ENCODE data around the gene FPGT. TPM values are rescaled to one million over a fixed set of nuclear protein-coding genes. Genes with fewer than 3 reads are reported as not detected.

The FPGT gene
- total RNA-seq, 6 experiments from 2014 or later = 6.9 to 12.5 (median 9.0) TPM

DNA sequence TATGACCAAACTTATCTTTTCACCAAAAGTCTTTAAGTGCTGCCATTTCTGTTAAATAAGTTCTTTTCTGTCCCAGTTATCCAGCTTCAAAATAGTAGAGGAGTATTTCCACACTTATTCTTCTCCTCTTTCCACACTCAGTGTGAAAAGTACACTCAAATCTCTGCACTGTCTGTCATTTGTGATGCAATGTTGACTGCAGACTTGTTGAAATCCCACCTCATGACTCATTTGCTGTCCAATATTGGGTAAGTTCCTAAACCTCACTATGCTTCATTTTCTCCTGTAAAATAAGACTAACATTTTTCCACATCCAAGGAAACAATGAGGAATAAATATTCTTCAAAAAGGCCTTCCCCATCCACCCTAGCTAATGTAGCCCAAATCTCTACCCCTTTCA is 17.6 kb upstream of the FPGT start:
- no peaks in the 10 kb centered on the region for H3K4me1 ChIP-seq
- intact Hi-C loops (cut with DNase I) = no loop called here
- no peak overlapping the region for H3K27ac ChIP-seq
- H3K4me3 ChIP-seq = no peak overlapping the region
- no peak for TF ChIP-seq POLR2A (IDR thresholded peaks at IDR 0.05)
- TF ChIP-seq, protein P1, sequence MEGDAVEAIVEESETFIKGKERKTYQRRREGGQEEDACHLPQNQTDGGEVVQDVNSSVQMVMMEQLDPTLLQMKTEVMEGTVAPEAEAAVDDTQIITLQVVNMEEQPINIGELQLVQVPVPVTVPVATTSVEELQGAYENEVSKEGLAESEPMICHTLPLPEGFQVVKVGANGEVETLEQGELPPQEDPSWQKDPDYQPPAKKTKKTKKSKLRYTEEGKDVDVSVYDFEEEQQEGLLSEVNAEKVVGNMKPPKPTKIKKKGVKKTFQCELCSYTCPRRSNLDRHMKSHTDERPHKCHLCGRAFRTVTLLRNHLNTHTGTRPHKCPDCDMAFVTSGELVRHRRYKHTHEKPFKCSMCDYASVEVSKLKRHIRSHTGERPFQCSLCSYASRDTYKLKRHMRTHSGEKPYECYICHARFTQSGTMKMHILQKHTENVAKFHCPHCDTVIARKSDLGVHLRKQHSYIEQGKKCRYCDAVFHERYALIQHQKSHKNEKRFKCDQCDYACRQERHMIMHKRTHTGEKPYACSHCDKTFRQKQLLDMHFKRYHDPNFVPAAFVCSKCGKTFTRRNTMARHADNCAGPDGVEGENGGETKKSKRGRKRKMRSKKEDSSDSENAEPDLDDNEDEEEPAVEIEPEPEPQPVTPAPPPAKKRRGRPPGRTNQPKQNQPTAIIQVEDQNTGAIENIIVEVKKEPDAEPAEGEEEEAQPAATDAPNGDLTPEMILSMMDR (IDR thresholded peaks at IDR 0.05) = no peak
- H3K9me3 ChIP-seq = no peaks in the 10 kb centered on the region
- H3K27me3 ChIP-seq = no peaks in the 10 kb centered on the region
- H3K36me3 ChIP-seq = no peaks in the 10 kb centered on the region
- DNase-seq (no peak), ATAC-seq (peak; percentile 31 to 71 (median 62))

GRCh38 chr1:74193908-74194307 is 4.1 kb upstream of the FPGT start:
- Histone ChIP-seq H3K36me3 (no peaks in the 10 kb centered on the region), H3K27me3 (no peaks in the 10 kb centered on the region), H3K27ac (no peak overlapping the region), H3K4me3 (no peak overlapping the region), H3K4me1 (peaks cover 0 to 4% (median 0%) of the 10 kb centered on the region in 4 donors), H3K9me3 (no peaks in the 10 kb centered on the region)
- intact Hi-C loops (cut with DNase I) = no loop called here
- 77% methylated on average over 2 of the region's 2 CpGs for WGBS (ENCODE audit: insufficient coverage, low coverage, low lambda C conversion rate, missing lambda C conversion rate)
- ATAC-seq (no peak), DNase-seq (no peak)
- TF ChIP-seq, protein P1 (IDR thresholded peaks at IDR 0.05) = no peak
- no peak for TF ChIP-seq POLR2A (IDR thresholded peaks at IDR 0.05)

GRCh38 chr1:74195339-74195738 is 2.7 kb upstream of the FPGT start:
- ATAC-seq (no peak), DNase-seq (no peak)
- Histone ChIP-seq H3K4me1 (peaks cover 0 to 10% (median 0%) of the 10 kb centered on the region in 4 donors), H3K4me3 (no peak overlapping the region), H3K27ac (no peak overlapping the region), H3K36me3 (no peaks in the 10 kb centered on the region), H3K9me3 (no peaks in the 10 kb centered on the region), H3K27me3 (no peaks in the 10 kb centered on the region)
- TF ChIP-seq, protein P1 (IDR thresholded peaks at IDR 0.05) = no peak
- no peak for TF ChIP-seq POLR2A (IDR thresholded peaks at IDR 0.05)
- intact Hi-C loops (cut with DNase I) = no loop called here

GRCh38 chr1:74197255-74197654 is 787 bp upstream of the FPGT start:
- Histone ChIP-seq H3K4me1 (peaks cover 0 to 10% (median 0%) of the 10 kb centered on the region in 4 donors), H3K9me3 (no peaks in the 10 kb centered on the region), H3K4me3 (peak overlapping the region in 2 of 3 donors; percentile 52 to 76), H3K27me3 (no peaks in the 10 kb centered on the region), H3K27ac (no peak overlapping the region), H3K36me3 (peaks cover 0 to 6% (median 0%) of the 10 kb centered on the region in 4 donors)
- ATAC-seq (no peak), DNase-seq (no peak)
- intact Hi-C loops (cut with DNase I) = no loop called here
- 81% methylated on average over 5 of the region's 5 CpGs for WGBS (ENCODE audit: insufficient coverage, low coverage, low lambda C conversion rate, missing lambda C conversion rate)
- TF ChIP-seq, protein P1 (IDR thresholded peaks at IDR 0.05) = no peak
- TF ChIP-seq POLR2A (IDR thresholded peaks at IDR 0.05) = no peak

DNA sequence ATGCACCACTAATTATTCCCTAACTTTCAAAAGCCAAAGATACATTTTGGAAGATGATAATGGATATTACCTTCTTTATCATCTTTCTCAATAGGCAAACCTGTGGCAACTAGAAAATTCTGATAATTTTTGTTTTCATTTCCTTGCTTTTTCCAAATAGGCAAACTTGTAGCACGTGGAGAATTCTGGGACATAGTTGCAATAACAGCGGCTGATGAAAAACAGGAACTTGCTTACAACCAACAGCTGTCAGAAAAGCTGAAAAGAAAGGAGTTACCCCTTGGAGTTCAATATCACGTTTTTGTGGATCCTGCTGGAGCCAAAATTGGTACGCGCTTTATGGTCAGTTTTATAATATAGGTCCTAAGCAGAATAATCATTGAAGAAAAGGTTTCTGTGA is 1.5 kb downstream of the FPGT start:
- WGBS (ENCODE audit: insufficient coverage, low coverage, low lambda C conversion rate, missing lambda C conversion rate) = 73% methylated on average over 5 of the region's 5 CpGs
- Histone ChIP-seq H3K27me3 (no peaks in the 10 kb centered on the region), H3K4me1 (peaks cover 0 to 10% (median 0%) of the 10 kb centered on the region in 4 donors), H3K27ac (no peak overlapping the region), H3K9me3 (no peaks in the 10 kb centered on the region), H3K4me3 (peak overlapping the region in 1 of 3 donors; percentile 76), H3K36me3 (peaks cover 0 to 11% (median 0%) of the 10 kb centered on the region in 4 donors)
- DNase-seq (no peak), ATAC-seq (no peak)
- intact Hi-C loops (cut with DNase I) = no loop called here
- TF ChIP-seq, protein P1 (IDR thresholded peaks at IDR 0.05) = no peak
